Mesenteric fat pad (tissue), 1 donor: Measurements from ENCODE around the gene EIF4G3. TPM values are rescaled to one million over a fixed set of nuclear protein-coding genes. Genes with fewer than 3 reads are reported as not detected.
"Not testable (repeated sequence)": the region's sequence is repeated elsewhere in the genome, so short reads cannot be mapped to it uniquely, and the experiment has no call there.

Experiments
- DNase-seq: peaks from one replicate; pipeline ENCODE4 v3.0.0-alpha.2; 2020; ENCODE audit warnings: low spot score
- total RNA-seq: library from RNA; stranded (reverse); fragmentation: NEBNext Ultra II Directional; extraction: Animal tissue kit (Norgen Biotek cat#: 25700); gene quantifications from one replicate; pipeline ENCODE4 v1.2.1, GENCODE V29; 2021
- donor health status: DM: yes; HTN: yes; CAD: no.

EIF4G3 gene
- total RNA-seq, 1 donor from 2014 or later = 71.7 TPM

- no peak for DNase-seq
Measured at GRCh38 chr1:21077085-21077484, 99.6 kb downstream of the EIF4G3 start.

- DNase-seq = no peak
Measured at GRCh38 chr1:21072721-21073120, 104.0 kb downstream of the EIF4G3 start.

- DNase-seq = no peak
Measured at GRCh38 chr1:21069549-21069948, 107.1 kb downstream of the EIF4G3 start.

GRCh38 chr1:21068937-21069336 lies 107.8 kb downstream of the EIF4G3 start:
- DNase-seq = no peak

GRCh38 chr1:21067551-21068227 lies 109.0 kb downstream of the EIF4G3 start:
- no peak for DNase-seq

GRCh38 chr1:21066356-21067012 lies 110.2 kb downstream of the EIF4G3 start:
- DNase-seq = no peak

- no peak for DNase-seq
Measured at GRCh38 chr1:21065851-21066250, 110.8 kb downstream of the EIF4G3 start.

- DNase-seq = no peak
Measured at GRCh38 chr1:21064057-21064456, 112.6 kb downstream of the EIF4G3 start.

- no peak for DNase-seq
Measured at GRCh38 chr1:21060523-21060922, 116.2 kb downstream of the EIF4G3 start.

GRCh38 chr1:21059021-21059420 lies 117.7 kb downstream of the EIF4G3 start:
- no peak for DNase-seq

- no peak for DNase-seq
Measured at GRCh38 chr1:21058035-21058793, 118.5 kb downstream of the EIF4G3 start.

GRCh38 chr1:21053189-21053928 lies 123.3 kb downstream of the EIF4G3 start:
- not testable (repeated sequence) for DNase-seq

GRCh38 chr1:21052034-21052433 lies 124.7 kb downstream of the EIF4G3 start:
- DNase-seq = no peak

GRCh38 chr1:21051177-21051825 lies 125.4 kb downstream of the EIF4G3 start:
- DNase-seq = no peak

GRCh38 chr1:21050031-21050430 lies 126.7 kb downstream of the EIF4G3 start:
- no peak for DNase-seq

GRCh38 chr1:21048462-21048861 lies 128.2 kb downstream of the EIF4G3 start:
- no peak for DNase-seq

GRCh38 chr1:21046132-21046531 lies 130.6 kb downstream of the EIF4G3 start:
- DNase-seq = no peak

GRCh38 chr1:21045351-21045750 lies 131.3 kb downstream of the EIF4G3 start:
- no peak for DNase-seq

GRCh38 chr1:21042929-21043605 lies 133.6 kb downstream of the EIF4G3 start:
- no peak for DNase-seq

- no peak for DNase-seq
Measured at GRCh38 chr1:21041541-21041940, 135.2 kb downstream of the EIF4G3 start.
